ENCODE measurements around the gene MAP3K4. TPM values are rescaled to one million over a fixed set of nuclear protein-coding genes. Genes with fewer than 3 reads are reported as not detected.
"Not testable (repeated sequence)": the region's sequence is repeated elsewhere in the genome, so short reads cannot be mapped to it uniquely, and the experiment has no call there.

The MAP3K4 gene
- total RNA-seq, 1 donor from 2014 or later: 47.2 TPM

DNA sequence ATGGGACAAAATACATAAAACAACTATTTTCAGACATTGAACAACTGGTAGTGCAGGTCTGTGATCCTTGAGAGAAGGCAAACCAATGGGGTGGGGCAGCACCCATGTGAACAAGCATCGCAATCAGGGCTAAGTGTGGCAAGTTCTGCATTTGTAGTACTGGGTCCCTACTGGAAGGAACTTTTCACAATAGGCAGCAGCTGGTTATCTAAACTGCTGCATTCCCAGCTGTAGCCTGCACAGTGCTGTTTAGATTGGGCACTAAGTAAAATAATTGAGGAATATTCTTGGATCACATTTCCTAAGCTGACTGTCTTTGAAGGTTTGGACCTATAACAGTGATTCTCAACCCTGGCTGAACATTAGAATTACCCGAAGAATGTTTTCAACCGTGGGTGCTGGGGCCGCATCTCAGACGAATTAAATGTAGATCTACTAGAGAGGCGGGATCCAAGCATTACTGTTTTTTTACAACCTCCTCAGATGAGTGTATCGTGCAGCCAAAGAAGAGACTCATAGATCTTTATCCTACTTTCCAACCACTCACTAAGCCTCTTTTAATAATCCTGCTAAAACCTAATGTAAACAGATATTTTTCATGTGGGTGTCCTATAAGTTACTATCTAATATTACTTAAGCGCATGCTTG, 12.4 kb upstream of the MAP3K4 start:
- DNase-seq: no peak
- peaks cover 6% of the 10 kb centered on the region for H3K9me3 ChIP-seq
- no peaks in the 10 kb centered on the region for H3K36me3 ChIP-seq
- no peak overlapping the region for H3K27ac ChIP-seq
- ATAC-seq: peak; percentile 54 to 74
- no peak overlapping the region for H3K4me3 ChIP-seq
- H3K27me3 ChIP-seq (ENCODE audit: low read depth): no peaks in the 10 kb centered on the region
- peaks cover 8% of the 10 kb centered on the region for H3K4me1 ChIP-seq
- TF ChIP-seq, protein P1, sequence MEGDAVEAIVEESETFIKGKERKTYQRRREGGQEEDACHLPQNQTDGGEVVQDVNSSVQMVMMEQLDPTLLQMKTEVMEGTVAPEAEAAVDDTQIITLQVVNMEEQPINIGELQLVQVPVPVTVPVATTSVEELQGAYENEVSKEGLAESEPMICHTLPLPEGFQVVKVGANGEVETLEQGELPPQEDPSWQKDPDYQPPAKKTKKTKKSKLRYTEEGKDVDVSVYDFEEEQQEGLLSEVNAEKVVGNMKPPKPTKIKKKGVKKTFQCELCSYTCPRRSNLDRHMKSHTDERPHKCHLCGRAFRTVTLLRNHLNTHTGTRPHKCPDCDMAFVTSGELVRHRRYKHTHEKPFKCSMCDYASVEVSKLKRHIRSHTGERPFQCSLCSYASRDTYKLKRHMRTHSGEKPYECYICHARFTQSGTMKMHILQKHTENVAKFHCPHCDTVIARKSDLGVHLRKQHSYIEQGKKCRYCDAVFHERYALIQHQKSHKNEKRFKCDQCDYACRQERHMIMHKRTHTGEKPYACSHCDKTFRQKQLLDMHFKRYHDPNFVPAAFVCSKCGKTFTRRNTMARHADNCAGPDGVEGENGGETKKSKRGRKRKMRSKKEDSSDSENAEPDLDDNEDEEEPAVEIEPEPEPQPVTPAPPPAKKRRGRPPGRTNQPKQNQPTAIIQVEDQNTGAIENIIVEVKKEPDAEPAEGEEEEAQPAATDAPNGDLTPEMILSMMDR (IDR thresholded peaks at IDR 0.05): no peak
- intact Hi-C loops (cut with DNase I): no loop called here

GRCh38 chr6:160983377-160983948, 8.1 kb upstream of the MAP3K4 start:
- H3K9me3 ChIP-seq; ATAC-seq; intact Hi-C loops (cut with DNase I); DNase-seq; H3K27ac ChIP-seq; H3K4me3 ChIP-seq; H3K27me3 ChIP-seq (ENCODE audit: low read depth); H3K36me3 ChIP-seq; H3K4me1 ChIP-seq: not testable (repeated sequence)

GRCh38 chr6:160986851-160987250, 4.7 kb upstream of the MAP3K4 start:
- Histone ChIP-seq H3K4me1 (peaks cover 5% of the 10 kb centered on the region), H3K4me3 (no peak overlapping the region), H3K27me3 (ENCODE audit: low read depth) (no peaks in the 10 kb centered on the region), H3K9me3 (peaks cover 6% of the 10 kb centered on the region), H3K27ac (no peak overlapping the region), H3K36me3 (no peaks in the 10 kb centered on the region)
- intact Hi-C loops (cut with DNase I): no loop called here
- TF ChIP-seq, protein P1 (IDR thresholded peaks at IDR 0.05): no peak
- no peak for DNase-seq
- ATAC-seq: peak in 1 of 2 donors; percentile 32

DNA sequence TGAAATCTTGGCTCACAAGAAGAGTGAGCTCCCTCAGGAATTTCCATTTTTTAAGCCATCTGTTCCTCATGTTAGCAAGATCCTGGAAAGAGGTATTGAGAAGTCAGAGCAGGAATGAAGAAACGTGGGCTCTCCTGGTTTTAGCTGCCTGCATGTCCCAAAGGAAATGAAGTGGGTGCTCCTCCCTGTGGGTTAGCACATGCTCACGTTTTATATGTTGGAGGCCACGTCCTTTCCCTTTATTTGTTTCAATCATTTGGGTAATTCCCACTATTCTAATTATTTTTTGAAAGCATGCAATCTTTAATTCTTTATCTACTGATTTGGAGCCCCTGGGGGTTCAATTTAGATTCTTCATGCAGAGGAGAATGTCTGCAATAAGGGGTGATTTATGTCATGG, 4.3 kb upstream of the MAP3K4 start:
- no peak for DNase-seq
- Histone ChIP-seq H3K4me3 (no peak overlapping the region), H3K9me3 (peaks cover 6% of the 10 kb centered on the region), H3K4me1 (peaks cover 5% of the 10 kb centered on the region), H3K36me3 (no peaks in the 10 kb centered on the region), H3K27ac (no peak overlapping the region), H3K27me3 (ENCODE audit: low read depth) (no peaks in the 10 kb centered on the region)
- no peak for ATAC-seq
- intact Hi-C loops (cut with DNase I): no loop called here
- TF ChIP-seq, protein P1 (IDR thresholded peaks at IDR 0.05): no peak

DNA sequence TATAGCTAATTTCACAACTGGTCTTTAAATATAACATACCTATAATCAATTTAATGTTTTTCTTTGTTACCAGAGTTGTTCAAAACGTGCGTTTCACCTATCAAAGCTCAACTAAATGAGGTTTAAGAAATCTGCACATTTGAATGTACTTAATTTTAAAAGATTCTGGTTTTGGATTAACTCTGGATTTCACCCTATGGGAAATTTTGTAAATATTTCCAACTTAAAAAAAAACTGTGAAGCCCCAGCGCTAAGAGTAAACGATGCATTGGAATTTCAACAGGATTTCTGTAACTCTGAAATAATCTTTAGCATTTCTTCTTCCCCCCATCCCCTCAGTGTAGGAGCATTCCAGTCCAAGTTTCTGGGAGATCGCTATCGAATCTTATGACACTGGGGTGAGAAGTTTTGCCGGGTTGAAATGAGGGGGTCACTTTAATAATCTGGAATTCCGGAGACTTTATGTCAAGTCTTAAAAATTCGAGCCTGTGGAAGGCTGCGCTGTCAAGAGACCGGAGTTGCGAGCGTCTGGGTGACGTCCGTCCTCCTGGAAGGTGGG, 643 bp upstream of the MAP3K4 start:
- ATAC-seq (no peak), DNase-seq (no peak)
- no peaks in the 10 kb centered on the region for H3K27me3 ChIP-seq (ENCODE audit: low read depth)
- peak overlapping the region; percentile 93 for H3K27ac ChIP-seq
- H3K9me3 ChIP-seq: no peaks in the 10 kb centered on the region
- peak overlapping the region; percentile 95 for H3K4me3 ChIP-seq
- intact Hi-C loops (cut with DNase I): no loop called here
- H3K36me3 ChIP-seq: no peaks in the 10 kb centered on the region
- peaks cover 27% of the 10 kb centered on the region for H3K4me1 ChIP-seq
- TF ChIP-seq, protein P1 (IDR thresholded peaks at IDR 0.05): no peak

Measured in lower lobe of right lung (tissue), 2 donors.